Measurements from ENCODE around the gene OXNAD1.

DNA sequence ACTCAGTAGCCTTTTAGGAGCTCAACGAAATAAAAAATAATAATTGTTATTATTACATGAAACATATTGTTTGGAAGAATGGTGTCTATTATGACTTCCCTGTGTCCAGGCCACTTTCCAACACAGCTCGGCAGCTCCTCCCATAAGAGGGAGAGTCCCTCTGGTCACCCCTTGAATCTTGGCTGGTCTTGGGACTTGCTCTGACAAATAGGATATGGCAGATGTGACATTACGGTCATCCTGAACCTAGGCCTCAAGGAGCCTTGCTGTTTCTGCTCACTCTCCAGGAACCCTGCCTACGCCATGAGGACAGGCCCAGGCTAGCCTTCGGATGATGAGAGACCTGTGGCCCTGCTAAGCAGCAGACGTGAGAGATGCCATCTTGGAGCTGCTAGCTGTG lies 71.8 kb downstream of the OXNAD1 start:
- TF ChIP-seq, protein P1, sequence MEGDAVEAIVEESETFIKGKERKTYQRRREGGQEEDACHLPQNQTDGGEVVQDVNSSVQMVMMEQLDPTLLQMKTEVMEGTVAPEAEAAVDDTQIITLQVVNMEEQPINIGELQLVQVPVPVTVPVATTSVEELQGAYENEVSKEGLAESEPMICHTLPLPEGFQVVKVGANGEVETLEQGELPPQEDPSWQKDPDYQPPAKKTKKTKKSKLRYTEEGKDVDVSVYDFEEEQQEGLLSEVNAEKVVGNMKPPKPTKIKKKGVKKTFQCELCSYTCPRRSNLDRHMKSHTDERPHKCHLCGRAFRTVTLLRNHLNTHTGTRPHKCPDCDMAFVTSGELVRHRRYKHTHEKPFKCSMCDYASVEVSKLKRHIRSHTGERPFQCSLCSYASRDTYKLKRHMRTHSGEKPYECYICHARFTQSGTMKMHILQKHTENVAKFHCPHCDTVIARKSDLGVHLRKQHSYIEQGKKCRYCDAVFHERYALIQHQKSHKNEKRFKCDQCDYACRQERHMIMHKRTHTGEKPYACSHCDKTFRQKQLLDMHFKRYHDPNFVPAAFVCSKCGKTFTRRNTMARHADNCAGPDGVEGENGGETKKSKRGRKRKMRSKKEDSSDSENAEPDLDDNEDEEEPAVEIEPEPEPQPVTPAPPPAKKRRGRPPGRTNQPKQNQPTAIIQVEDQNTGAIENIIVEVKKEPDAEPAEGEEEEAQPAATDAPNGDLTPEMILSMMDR (IDR thresholded peaks at IDR 0.05): no peak
- TF ChIP-seq POLR2A (IDR thresholded peaks at IDR 0.05): no peak

All from right lobe of liver (tissue), 4 donors.